GM18505 (cell line): ENCODE results near the gene B4GALT2.
A peak's percentile ranks its signal among the peaks of the same experiment; 100 is the strongest.

Experiments used
- ATAC-seq: cut with Tn5 transposase; IDR thresholded peaks from one replicate; pipeline ENCODE4 v1.9.1; 2021; ENCODE audit not compliant: unreplicated experiment
- POLR2A ChIP-seq: IDR thresholded peaks from 4 replicates; pipeline ENCODE4 v1.6.1; 2011; ENCODE audit warnings: borderline replicate concordance; ENCODE audit not compliant: insufficient read depth, insufficient read length; ENCODE audit errors: extremely low read depth

B4GALT2 gene

DNA sequence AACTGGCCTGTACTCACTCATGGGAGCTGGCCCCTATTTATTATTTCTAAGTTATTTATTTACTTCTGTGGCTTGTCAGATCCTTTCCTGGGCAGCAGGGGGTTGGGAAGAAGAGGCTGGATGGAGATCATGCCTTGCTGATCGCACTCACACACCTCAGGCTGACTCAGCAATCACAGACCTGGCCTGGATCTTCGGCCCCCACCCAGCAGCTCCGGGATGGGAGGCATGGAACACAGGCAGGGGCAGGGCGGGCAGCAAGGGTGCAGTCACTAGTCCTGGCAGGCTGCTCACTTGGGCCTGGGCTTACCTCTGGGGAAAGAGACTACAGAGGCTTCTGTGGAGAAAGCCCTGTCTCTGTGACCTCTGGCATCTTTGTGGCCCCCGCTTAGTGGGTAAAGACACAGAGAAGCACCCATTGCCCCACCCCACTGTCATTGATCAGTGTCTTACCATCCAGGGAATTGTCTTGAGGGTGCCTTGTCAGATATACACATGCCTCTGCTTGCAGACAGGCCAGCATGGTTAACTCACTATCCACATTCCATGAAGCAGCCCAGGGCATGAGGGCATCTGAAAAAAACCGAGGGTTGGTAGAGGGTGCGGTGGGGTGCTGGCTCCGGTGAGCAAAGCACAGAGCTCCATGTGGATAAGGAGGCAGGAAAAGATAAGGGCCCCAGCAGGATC is 41.7 kb upstream of the B4GALT2 start:
- ATAC-seq: no peak
- TF ChIP-seq POLR2A: no peak

DNA sequence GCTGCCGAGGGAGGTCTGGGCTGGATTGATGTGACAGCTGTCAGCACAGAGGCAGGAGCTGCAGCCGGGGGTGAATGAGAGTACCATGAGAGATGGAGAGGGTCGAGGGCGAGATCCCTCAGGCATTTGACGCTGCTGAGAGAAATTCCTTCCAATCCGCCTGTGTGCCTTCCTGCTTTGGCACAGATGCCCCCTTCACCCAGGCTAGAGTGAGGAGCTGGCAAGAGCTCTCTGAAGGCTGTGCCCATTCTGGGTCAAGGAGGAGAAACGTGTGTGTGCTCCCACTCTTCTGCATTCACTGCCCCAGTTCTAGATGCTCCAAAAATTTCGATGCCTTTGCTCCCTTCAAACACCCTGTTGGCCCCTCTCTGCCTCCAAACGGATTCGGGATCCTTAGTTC is 40.6 kb upstream of the B4GALT2 start:
- no peak for TF ChIP-seq POLR2A
- no peak for ATAC-seq

DNA sequence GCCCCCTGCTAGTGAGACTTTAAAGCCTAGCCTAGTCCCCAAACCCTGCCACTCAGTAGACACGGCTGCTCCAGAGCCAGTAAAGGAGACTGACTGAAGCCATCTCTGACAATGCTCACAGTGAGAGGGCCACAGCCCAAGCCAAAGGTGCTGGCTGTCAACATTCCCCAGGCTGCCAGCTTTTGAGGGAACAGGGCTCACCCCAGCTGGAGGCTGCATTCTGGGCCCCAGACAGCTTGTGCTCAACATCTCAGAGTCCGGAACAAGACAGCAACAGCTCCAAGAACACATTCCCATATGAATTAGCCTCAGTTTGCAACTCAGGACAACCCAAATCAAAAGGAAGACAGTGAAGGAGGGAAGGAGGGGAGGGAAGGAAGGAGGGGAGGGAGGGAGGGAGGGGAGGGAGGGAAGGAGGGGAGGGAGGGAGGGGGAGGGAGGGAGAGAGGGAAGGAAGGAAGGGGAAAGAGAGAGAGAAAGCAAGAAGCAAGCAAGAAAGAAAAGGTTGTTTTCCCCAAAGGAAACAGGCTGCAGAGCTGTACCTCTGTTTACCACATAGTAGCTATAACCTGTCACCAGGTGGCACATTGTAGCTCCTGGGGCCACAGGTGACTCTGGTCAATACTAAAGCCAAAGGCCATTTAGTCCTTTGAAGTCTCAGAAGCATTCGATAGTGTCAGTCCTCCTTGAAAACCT is 40.0 kb upstream of the B4GALT2 start:
- no peak for ATAC-seq
- TF ChIP-seq POLR2A: no peak

DNA sequence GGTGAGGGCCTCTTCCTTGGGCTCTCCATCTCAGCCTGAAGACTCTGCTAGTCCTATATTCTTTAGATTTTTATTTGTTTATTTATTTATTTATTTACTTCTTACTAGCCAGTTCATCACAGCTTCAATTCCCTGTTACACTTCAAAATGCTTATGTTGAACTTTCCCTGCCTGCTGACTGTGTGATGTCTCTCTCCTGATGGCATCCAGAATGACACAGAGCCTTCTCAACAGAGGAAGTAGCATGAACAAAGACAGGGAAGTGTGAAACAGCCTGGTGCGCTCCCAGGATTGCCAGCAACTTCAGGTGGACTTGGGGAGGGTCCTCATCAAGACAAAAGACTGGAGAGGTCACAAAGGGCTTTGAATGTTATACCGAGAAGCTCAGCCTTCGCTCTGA is 36.6 kb upstream of the B4GALT2 start:
- no peak for TF ChIP-seq POLR2A
- ATAC-seq: no peak

DNA sequence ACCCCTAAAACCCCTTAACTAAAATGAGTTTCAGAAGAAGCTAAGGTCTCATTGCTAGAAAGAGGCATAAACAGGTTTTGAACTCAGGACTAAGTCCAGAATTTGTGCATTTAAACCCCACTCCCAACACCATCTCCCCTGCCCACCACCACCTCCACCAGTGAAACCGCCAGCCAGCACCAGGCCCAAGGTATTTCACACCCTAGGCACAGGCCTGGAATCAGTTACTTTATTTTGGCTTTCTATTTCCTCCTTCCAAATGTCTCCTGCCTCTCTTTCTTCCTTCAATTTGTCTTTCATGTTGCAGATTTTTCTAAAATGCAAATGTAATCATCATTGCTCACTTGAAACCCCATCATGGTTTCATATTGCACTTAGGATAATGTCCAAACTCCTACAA is 34.1 kb upstream of the B4GALT2 start:
- TF ChIP-seq POLR2A: no peak

DNA sequence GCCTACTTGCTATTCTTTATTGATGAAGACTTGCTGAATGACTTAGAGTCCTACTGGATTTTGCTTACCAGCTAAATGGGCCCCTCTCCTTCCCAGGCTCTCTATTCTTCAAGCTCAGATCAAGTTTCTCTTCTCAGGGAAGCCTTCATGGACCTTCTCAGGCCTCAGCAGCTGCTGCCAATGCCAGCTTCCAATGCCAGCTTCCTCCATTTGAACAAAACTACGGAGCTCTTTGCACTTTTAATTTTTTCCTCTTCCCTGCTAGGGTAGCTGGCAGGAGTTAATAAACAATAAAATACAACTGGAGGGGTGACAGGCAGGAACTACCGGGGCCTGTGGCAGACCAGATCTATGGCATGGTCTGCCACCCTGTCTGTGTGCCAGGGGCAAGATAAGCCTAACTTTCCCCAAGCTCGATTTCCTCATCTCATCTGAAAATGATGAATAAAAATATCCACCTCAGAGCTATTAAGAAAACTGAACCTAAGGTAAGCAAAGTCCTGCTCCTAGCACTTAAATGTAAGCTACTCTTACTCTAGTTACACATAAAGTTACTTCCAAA is 33.3 kb upstream of the B4GALT2 start:
- TF ChIP-seq POLR2A: no peak

More for the DNA sequence above, 34.1 kb upstream of the B4GALT2 start:
- no peak for ATAC-seq

DNA sequence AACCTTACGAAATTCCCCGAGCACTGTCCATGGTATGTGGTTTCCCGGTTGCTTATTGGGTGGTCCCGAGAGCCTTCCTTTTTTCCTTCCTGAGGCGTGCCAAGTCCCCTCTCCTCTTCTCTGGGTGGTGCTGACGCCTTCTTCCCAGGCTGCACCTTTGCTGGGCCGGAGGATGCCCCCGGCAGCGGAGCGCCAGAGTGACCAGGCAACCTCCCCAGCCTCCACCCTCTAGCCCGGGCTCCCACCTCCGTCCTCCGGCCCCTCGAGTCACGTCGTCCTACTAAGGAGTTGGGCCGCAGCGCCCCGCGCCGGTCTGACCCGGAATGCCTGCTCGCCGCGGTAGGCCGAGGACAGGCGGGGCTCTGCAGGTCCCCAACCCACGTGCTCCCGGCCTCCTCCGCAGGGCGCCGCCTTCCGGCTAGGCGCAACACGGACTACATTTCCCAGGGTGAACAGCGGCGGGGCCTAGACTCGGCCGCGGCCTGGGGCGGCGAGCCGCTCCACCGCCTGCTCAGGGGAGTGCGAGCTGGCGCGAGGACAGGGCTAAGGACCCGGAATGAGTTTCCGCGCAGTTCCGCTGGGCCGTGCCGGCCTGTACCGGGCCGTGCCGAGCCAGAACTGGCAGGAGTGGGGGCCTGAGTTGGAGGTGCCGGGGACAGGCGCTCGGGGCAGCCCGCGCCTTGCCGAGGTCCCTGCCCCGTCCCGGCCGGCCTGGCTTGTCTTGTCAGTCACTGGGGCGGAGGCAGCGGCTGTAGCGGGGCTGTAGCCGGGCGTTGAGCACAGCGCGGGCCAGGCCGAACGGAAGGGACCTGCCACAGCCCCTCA is 32.6 kb upstream of the B4GALT2 start, which contains the start of gene IPO13:
Gene IPO13 (plus strand): TSS at position 715 of the 825 bp plus-strand sequence. CDS start 651 bp downstream, outside the sequence.
- ATAC-seq: peak; percentile 91

More for the DNA sequence above, 33.3 kb upstream of the B4GALT2 start:
- no peak for ATAC-seq

DNA sequence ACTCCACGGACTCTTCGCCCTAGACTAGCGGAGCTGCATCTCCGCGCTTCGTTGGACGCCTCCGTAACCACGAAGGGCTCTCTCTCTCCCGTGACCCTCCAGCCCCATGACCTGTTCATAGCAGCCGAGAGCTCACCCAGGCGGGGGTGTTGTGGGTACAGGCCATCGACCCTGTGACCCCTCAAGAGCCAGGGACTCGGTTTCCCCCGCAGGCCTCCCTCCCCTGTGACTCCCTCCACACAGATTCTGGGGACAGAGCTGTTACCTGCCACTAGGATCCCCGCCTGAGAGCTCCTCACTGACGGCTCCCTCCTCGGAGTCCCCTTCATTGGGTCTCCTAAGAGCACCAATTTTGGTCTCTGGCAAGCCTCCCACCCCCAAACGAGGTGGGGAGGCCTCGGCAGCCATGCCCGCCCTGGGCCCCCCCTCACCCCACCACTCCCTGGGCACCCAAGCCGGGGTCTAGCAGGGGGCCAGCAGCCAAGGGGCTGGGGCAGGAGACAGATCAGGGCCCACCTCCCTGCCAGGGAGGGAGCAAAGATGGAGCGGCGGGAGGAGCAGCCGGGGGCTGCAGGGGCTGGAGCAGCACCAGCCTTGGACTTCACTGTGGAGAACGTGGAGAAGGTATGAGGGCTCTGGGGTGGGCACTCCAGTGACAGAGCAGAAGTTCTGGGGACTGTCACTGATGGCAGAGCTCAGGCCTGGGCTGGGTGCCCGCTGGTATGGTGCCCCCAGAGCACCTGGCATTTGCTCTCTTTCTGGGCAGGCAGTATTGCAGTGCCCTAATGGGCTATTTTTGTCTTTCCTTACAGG is 31.7 kb upstream of the B4GALT2 start:
- no peak for ATAC-seq
- no peak for TF ChIP-seq POLR2A

More for the DNA sequence above, 32.6 kb upstream of the B4GALT2 start, which contains the start of gene IPO13:
- peak; percentile 92 for TF ChIP-seq POLR2A

DNA sequence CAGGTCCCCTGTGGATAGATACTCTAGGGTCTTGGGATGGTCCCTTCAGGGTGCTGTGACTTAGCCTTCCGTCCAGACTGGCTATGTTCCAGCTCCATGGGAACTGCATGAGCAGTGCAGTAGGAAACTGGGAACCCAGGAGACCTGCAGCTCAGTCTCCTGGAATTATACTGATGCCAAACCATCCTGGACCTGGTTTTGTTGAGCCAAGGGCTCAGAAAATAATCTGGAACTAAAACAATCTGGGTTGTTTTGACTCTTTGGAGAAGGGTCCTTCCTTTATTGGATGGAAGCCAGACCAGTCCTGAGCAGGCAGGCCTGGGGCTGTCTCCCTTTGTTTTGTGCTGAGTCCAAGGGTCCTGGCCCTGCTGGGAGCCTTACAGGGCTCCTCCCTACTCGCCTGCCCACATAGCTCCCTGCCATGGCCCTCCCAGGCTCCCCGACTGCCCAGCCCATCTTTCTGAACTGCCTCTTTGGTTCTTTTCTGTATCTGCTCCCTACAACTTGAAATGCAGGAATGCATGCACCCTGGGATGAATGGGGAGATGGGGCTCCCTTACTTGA is 31.1 kb upstream of the B4GALT2 start:
- no peak for TF ChIP-seq POLR2A
- ATAC-seq: no peak

DNA sequence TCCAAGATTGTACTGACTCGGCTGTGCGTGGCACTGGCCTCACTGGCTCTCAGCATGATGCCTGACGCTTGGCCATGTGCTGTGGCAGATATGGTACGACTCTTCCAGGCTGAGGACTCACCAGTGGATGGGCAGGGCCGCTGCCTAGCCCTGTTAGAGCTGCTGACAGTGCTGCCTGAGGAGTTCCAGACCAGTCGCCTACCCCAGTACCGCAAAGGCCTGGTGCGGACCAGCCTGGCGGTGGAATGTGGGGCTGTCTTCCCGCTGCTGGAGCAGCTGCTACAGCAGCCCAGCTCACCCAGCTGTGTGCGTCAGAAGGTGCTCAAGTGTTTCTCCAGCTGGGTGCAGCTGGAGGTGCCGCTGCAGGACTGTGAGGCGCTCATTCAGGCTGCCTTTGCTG is 29.3 kb upstream of the B4GALT2 start:
- TF ChIP-seq POLR2A: no peak
- no peak for ATAC-seq

DNA sequence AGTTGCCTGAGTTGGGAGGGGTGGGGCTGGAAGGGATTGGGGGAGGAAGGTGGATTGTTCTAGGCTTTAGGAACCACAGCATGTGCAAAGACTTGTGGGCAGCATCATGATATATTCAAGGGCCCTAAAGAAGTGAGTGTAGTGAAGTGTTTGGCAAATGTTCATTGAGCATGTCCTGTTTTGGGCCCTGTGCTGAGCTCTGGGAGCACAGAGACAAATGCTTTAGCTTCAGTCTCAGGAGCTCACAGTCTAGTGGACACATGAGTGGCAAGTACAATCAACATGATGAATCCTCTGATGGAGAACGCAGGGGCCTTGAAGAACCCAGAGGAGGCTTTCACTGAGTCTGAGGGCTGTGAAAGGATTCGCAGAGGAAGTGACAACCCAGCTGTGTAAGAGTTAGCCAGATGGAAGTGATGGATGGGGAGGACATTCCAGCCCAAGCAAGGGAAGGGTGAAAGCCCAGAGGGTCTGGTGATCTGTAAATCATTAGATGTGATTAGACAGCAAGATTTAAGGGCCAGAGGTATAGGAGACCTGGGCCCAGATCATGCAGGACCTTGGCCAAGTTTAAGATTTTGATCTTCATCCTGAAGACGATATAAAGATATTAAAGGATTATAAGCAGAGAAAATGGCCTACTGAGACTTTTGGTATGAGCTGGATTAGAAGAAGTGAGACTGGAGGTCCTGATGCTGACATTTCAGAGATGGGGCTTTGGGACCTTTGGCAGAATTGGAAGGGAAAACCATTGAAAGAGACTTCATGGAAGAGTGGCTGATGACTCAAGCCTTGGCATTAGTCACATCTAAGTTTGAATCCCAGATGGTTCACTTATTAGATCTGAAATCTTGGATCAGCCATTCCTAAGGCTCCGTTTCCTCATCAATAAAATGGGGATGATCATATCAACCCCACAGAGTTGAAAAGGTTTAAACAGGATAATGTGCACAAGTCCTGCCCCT is 27.7 kb upstream of the B4GALT2 start:
- ATAC-seq: no peak
- no peak for TF ChIP-seq POLR2A
